ENCODE data around the gene RAP1GAP.

DNA sequence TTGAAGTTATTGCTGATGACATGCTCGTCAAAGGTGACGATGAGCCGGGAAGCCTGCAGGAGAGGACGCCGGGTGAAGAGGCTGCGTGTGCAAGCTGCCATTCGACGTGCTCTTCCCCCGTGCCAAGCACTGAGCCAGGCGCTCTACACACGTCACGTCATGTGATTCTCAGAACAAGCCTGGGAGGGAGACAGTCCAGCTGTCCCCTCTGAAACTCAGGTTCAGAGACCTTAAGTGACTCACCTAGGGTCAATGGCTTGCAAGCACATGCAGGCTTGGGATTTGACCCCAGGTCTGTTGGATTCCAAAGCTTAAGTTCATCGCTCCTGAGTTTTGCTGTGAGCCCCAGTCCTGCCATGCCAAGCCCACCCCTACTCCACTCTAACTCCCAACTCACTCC lies 57.1 kb downstream of the RAP1GAP start:
- TF ChIP-seq EZH2phosphoT487 (IDR thresholded peaks at IDR 0.05) (no peak), CTCF (IDR thresholded peaks at IDR 0.05) (no peak)
